Esophagus (tissue), 2 donors: ENCODE results near the gene ABCG1. TPM values are rescaled to one million over a fixed set of nuclear protein-coding genes. Genes with fewer than 3 reads are reported as not detected.

Experiments used
- H3K27ac ChIP-seq, 2 donors: one replicate each; pipeline ENCODE4 v1.5.1; 2013; ENCODE audit warnings: low read depth in 2 of 2, mild to moderate bottlenecking in 2 of 2, inconsistent platforms in 1 of 2, low read length in 1 of 2, moderate library complexity in 1 of 2
- H3K27me3 ChIP-seq, 2 donors: one replicate each; pipeline ENCODE4 v1.6.1; 2013; ENCODE audit warnings: low read length in 2 of 2, control low read depth in 1 of 2, mild to moderate bottlenecking in 1 of 2; ENCODE audit not compliant: insufficient read depth in 2 of 2, control insufficient read depth in 1 of 2
- H3K36me3 ChIP-seq, 2 donors: one replicate each; pipeline ENCODE4 v1.6.1; 2013; ENCODE audit warnings: low read length in 1 of 2; ENCODE audit not compliant: control insufficient read depth in 2 of 2, insufficient read depth in 2 of 2
- H3K4me1 ChIP-seq, 2 donors: one replicate each; pipeline ENCODE4 v1.6.1; 2013; ENCODE audit warnings: low read length in 1 of 2; ENCODE audit not compliant: control insufficient read depth in 2 of 2, insufficient read depth in 2 of 2
- H3K4me3 ChIP-seq, 2 donors: one replicate each; pipeline ENCODE4 v1.5.1; 2013; ENCODE audit warnings: low read length in 2 of 2, mild to moderate bottlenecking in 2 of 2, low read depth in 1 of 2, moderate library complexity in 1 of 2
- H3K9me3 ChIP-seq, 2 donors: one replicate each; pipeline ENCODE4 v1.6.1; 2013; ENCODE audit warnings: mild to moderate bottlenecking in 2 of 2, low read depth in 1 of 2, low read length in 1 of 2, moderate library complexity in 1 of 2; ENCODE audit not compliant: control insufficient read depth in 2 of 2, insufficient read depth in 1 of 2
- WGBS, 2 donors: extraction: QIAGEN DNeasy Blood & Tissue Kit; methylation state at CpG; one replicate each; pipeline ENCODE4 v1.1.7; 2013; 5-methylcytosine and 5-hydroxymethylcytosine counted together
- polyA plus RNA-seq, 2 donors: library from polyadenylated mRNA; stranded (reverse); fragments of 200-250 nt; gene quantifications; one replicate each; pipeline ENCODE4 v1.2.3, GENCODE V29; 2013
- donor health status: healthy with polysubstance abuse.
- donor health status: Bipolar disorder and iron deficiency.

The ABCG1 gene
- polyA plus RNA-seq, 2 donors: 2.8 TPM

GRCh38 chr21:42280356-42281180 lies 61.6 kb downstream of the ABCG1 start:
- peaks cover 0 to 4% of the 10 kb centered on the region in 2 donors for H3K4me1 ChIP-seq
- no peak overlapping the region for H3K27ac ChIP-seq
- 84 to 89% methylated on average over 22 of the region's 22 CpGs for WGBS, 2 donors
- H3K9me3 ChIP-seq: no peaks in the 10 kb centered on the region
- H3K36me3 ChIP-seq: peaks cover 0 to 9% of the 10 kb centered on the region in 2 donors
- H3K4me3 ChIP-seq: no peak overlapping the region
- no peaks in the 10 kb centered on the region for H3K27me3 ChIP-seq

- WGBS, 2 donors: 81 to 88% methylated on average over 12 of the region's 12 CpGs
- Histone ChIP-seq H3K36me3 (peaks cover 0 to 9% of the 10 kb centered on the region in 2 donors), H3K27me3 (no peaks in the 10 kb centered on the region)
Measured at GRCh38 chr21:42281181-42281680, 62.3 kb downstream of the ABCG1 start.

GRCh38 chr21:42282021-42282420 lies 63.1 kb downstream of the ABCG1 start:
- Histone ChIP-seq H3K36me3 (peaks cover 0 to 7% of the 10 kb centered on the region in 2 donors), H3K4me1 (no peaks in the 10 kb centered on the region), H3K9me3 (no peaks in the 10 kb centered on the region), H3K27ac (no peak overlapping the region), H3K4me3 (no peak overlapping the region), H3K27me3 (no peaks in the 10 kb centered on the region)
- WGBS, 2 donors: 94 to 95% methylated on average over 18 of the region's 18 CpGs

More at GRCh38 chr21:42281181-42281680, 62.3 kb downstream of the ABCG1 start:
- H3K27ac ChIP-seq: no peak overlapping the region
- H3K4me1 ChIP-seq: peaks cover 0 to 4% of the 10 kb centered on the region in 2 donors
- H3K9me3 ChIP-seq: no peaks in the 10 kb centered on the region
- no peak overlapping the region for H3K4me3 ChIP-seq

GRCh38 chr21:42282715-42283114 lies 63.8 kb downstream of the ABCG1 start:
- no peaks in the 10 kb centered on the region for H3K4me1 ChIP-seq
- peaks cover 0 to 11% of the 10 kb centered on the region in 2 donors for H3K36me3 ChIP-seq
- 90% methylated on average over 12 of the region's 12 CpGs for WGBS, 2 donors

GRCh38 chr21:42285569-42286245 lies 66.8 kb downstream of the ABCG1 start:
- WGBS, 2 donors: 84 to 86% methylated on average over 13 of the region's 13 CpGs
- H3K4me1 ChIP-seq: no peaks in the 10 kb centered on the region
- H3K27ac ChIP-seq: no peak overlapping the region
- no peaks in the 10 kb centered on the region for H3K9me3 ChIP-seq
- H3K4me3 ChIP-seq: no peak overlapping the region
- no peaks in the 10 kb centered on the region for H3K27me3 ChIP-seq
- H3K36me3 ChIP-seq: peaks cover 1 to 9% of the 10 kb centered on the region in 2 donors

More at GRCh38 chr21:42282715-42283114, 63.8 kb downstream of the ABCG1 start:
- no peaks in the 10 kb centered on the region for H3K27me3 ChIP-seq
- no peak overlapping the region for H3K27ac ChIP-seq
- H3K4me3 ChIP-seq: no peak overlapping the region
- no peaks in the 10 kb centered on the region for H3K9me3 ChIP-seq

- Histone ChIP-seq H3K27ac (no peak overlapping the region), H3K9me3 (no peaks in the 10 kb centered on the region), H3K4me1 (no peaks in the 10 kb centered on the region), H3K27me3 (no peaks in the 10 kb centered on the region), H3K36me3 (peaks cover 4 to 14% of the 10 kb centered on the region in 2 donors), H3K4me3 (no peak overlapping the region)
- 87 to 90% methylated on average over 12 of the region's 12 CpGs for WGBS, 2 donors
Measured at GRCh38 chr21:42286416-42286815, 67.5 kb downstream of the ABCG1 start.

- Histone ChIP-seq H3K4me3 (no peak overlapping the region), H3K27me3 (no peaks in the 10 kb centered on the region), H3K27ac (no peak overlapping the region), H3K36me3 (peaks cover 4 to 17% of the 10 kb centered on the region in 2 donors), H3K4me1 (no peaks in the 10 kb centered on the region), H3K9me3 (no peaks in the 10 kb centered on the region)
- 87% methylated on average over 36 of the region's 36 CpGs for WGBS, 2 donors
Measured at GRCh38 chr21:42287193-42288083, 68.5 kb downstream of the ABCG1 start.

- H3K9me3 ChIP-seq: peaks cover 0 to 7% of the 10 kb centered on the region in 2 donors
- no peak overlapping the region for H3K27ac ChIP-seq
- no peaks in the 10 kb centered on the region for H3K4me1 ChIP-seq
- no peaks in the 10 kb centered on the region for H3K27me3 ChIP-seq
- WGBS, 2 donors: 96% methylated on average over 5 of the region's 5 CpGs
- peaks cover 4 to 24% of the 10 kb centered on the region in 2 donors for H3K36me3 ChIP-seq
- no peak overlapping the region for H3K4me3 ChIP-seq
Measured at GRCh38 chr21:42288962-42289361, 70.0 kb downstream of the ABCG1 start.

GRCh38 chr21:42289926-42290325 lies 71.0 kb downstream of the ABCG1 start:
- Histone ChIP-seq H3K9me3 (peaks cover 0 to 8% of the 10 kb centered on the region in 2 donors), H3K4me3 (no peak overlapping the region), H3K27me3 (no peaks in the 10 kb centered on the region), H3K4me1 (no peaks in the 10 kb centered on the region), H3K27ac (no peak overlapping the region), H3K36me3 (peaks cover 4 to 28% of the 10 kb centered on the region in 2 donors)
- 89 to 91% methylated on average over 18 of the region's 18 CpGs for WGBS, 2 donors
